ENCODE data around the gene IGBP1.
"Not testable (repeated sequence)": the region's sequence is repeated elsewhere in the genome, so short reads cannot be mapped to it uniquely, and the experiment has no call there.

IGBP1 gene

GRCh38 chrX:70096052-70096451 is 37.2 kb upstream of the IGBP1 start:
- in situ Hi-C loops (cut with HindIII; ENCODE audit: low sequenced_read_pairs), result no loop called here
- no peak for DNase-seq (ENCODE audit: low read depth, low spot score)
- TF ChIP-seq CTCF (IDR thresholded peaks at IDR 0.05; ENCODE audit: low read depth, low read length), result peak; percentile 4
- H3K4me3 ChIP-seq (ENCODE audit: low read depth, low read length), result no peak overlapping the region

GRCh38 chrX:70105229-70105628 is 28.0 kb upstream of the IGBP1 start:
- DNase-seq (ENCODE audit: low read depth, low spot score), result no peak
- in situ Hi-C loops (cut with HindIII; ENCODE audit: low sequenced_read_pairs), result no loop called here
- H3K4me3 ChIP-seq (ENCODE audit: low read depth, low read length), result no peak overlapping the region
- TF ChIP-seq CTCF (IDR thresholded peaks at IDR 0.05; ENCODE audit: low read depth, low read length), result no peak

- in situ Hi-C loops (cut with HindIII; ENCODE audit: low sequenced_read_pairs); DNase-seq (ENCODE audit: low read depth, low spot score); H3K4me3 ChIP-seq (ENCODE audit: low read depth, low read length): not testable (repeated sequence)
Measured at GRCh38 chrX:70111436-70112026, 21.7 kb upstream of the IGBP1 start.

GRCh38 chrX:70117738-70118137 is 15.5 kb upstream of the IGBP1 start:
- TF ChIP-seq CTCF (IDR thresholded peaks at IDR 0.05; ENCODE audit: low read depth, low read length), result no peak
- no peak for DNase-seq (ENCODE audit: low read depth, low spot score)
- in situ Hi-C loops (cut with HindIII; ENCODE audit: low sequenced_read_pairs), result no loop called here
- no peak overlapping the region for H3K4me3 ChIP-seq (ENCODE audit: low read depth, low read length)

GRCh38 chrX:70123014-70123413 is 10.2 kb upstream of the IGBP1 start:
- in situ Hi-C loops (cut with HindIII; ENCODE audit: low sequenced_read_pairs), result not testable (repeated sequence)

GRCh38 chrX:70124678-70125077 is 8.6 kb upstream of the IGBP1 start:
- no peak overlapping the region for H3K4me3 ChIP-seq (ENCODE audit: low read depth, low read length)
- in situ Hi-C loops (cut with HindIII; ENCODE audit: low sequenced_read_pairs), result no loop called here
- TF ChIP-seq CTCF (IDR thresholded peaks at IDR 0.05; ENCODE audit: low read depth, low read length), result no peak
- no peak for DNase-seq (ENCODE audit: low read depth, low spot score)

More at GRCh38 chrX:70123014-70123413, 10.2 kb upstream of the IGBP1 start:
- not testable (repeated sequence) for H3K4me3 ChIP-seq (ENCODE audit: low read depth, low read length); DNase-seq (ENCODE audit: low read depth, low spot score)

GRCh38 chrX:70128071-70128470 is 5.2 kb upstream of the IGBP1 start:
- no peak overlapping the region for H3K4me3 ChIP-seq (ENCODE audit: low read depth, low read length)
- no peak for TF ChIP-seq CTCF (IDR thresholded peaks at IDR 0.05; ENCODE audit: low read depth, low read length)
- DNase-seq (ENCODE audit: low read depth, low spot score), result no peak
- in situ Hi-C loops (cut with HindIII; ENCODE audit: low sequenced_read_pairs), result no loop called here

- in situ Hi-C loops (cut with HindIII; ENCODE audit: low sequenced_read_pairs), result no loop called here
- H3K4me3 ChIP-seq (ENCODE audit: low read depth, low read length), result no peak overlapping the region
- no peak for TF ChIP-seq CTCF (IDR thresholded peaks at IDR 0.05; ENCODE audit: low read depth, low read length)
- no peak for DNase-seq (ENCODE audit: low read depth, low spot score)
Measured at GRCh38 chrX:70129816-70130215, 3.4 kb upstream of the IGBP1 start.
